ENCODE data around the gene PRSS2. TPM values are rescaled to one million over a fixed set of nuclear protein-coding genes. Genes with fewer than 3 reads are reported as not detected.

The PRSS2 gene
- total and polyA plus RNA-seq, 9 of the 15 experiments (the other 6 are each of a cell fraction or from before 2014, with no cell fraction given): 1.3 to 23.9 (median 3.8) TPM

- ChIA-PET CTCF (ENCODE audit: low intra/inter-chr PET ratio) (no interaction called here), POLR2A (no interaction called here)
- intact Hi-C loops (cut with micrococcal nuclease): no loop called here
- no TSS peak for BruUV-seq (replicated peaks)
- Histone ChIP-seq H2AFZ (ENCODE audit: low read depth, low read length) (no peak overlapping the region), H3K4me3 (no peak overlapping the region), H3K4me1 (replicated peaks in 1 of 2; ENCODE audit: control insufficient read depth in 2 of 2, insufficient read depth in 2 of 2, low read length in 2 of 2) (peaks cover 5 to 10% of the 10 kb centered on the region in 2 experiments; a peak in 4 of 5 replicates), H3K27me3 (ENCODE audit: control insufficient read depth in 2 of 2, insufficient read depth in 2 of 2, low read length in 2 of 2) (peaks cover 9 to 43% of the 10 kb centered on the region in 2 experiments), H4K20me1 (replicated peaks; ENCODE audit: control insufficient read depth, insufficient read depth, low read length) (no peaks in the 10 kb centered on the region), H3K9ac (ENCODE audit: insufficient read depth in 1 of 2, low read depth in 2 of 2, low read length in 2 of 2) (no peak overlapping the region), H3K79me2 (ENCODE audit: control insufficient read depth, insufficient read depth, low read length) (no peaks in the 10 kb centered on the region), H3K9me1 (ENCODE audit: control insufficient read depth, insufficient read depth, low read length) (no peaks in the 10 kb centered on the region), H3K4me2 (ENCODE audit: insufficient read depth, low read length) (no peak overlapping the region), H3K36me3 (ENCODE audit: control insufficient read depth, insufficient read depth, low read length) (no peaks in the 10 kb centered on the region), H3K27ac (ENCODE audit: extremely low read depth, low read depth, low read length) (no peak overlapping the region), H3K9me3 (replicated peaks; ENCODE audit: control insufficient read depth, insufficient read depth, low read depth, low read length) (no peaks in the 10 kb centered on the region)
- ATAC-seq (no peak), DNase-seq (ENCODE audit: extremely low read depth in 1 of 4, low spot score in 3 of 4) (no peak), FAIRE-seq (no peak)
- in situ Hi-C loops (cut with MboI): loop anchor here (25.0 kb wide), 1 partner anchor 158 kb away; no protein-coding TSS in a partner anchor
- TF ChIP-seq ZNF551 (CRISPR knock-in tag; IDR thresholded peaks at IDR 0.05) (no peak), ZNF609 (CRISPR knock-in tag; IDR thresholded peaks at IDR 0.05; ENCODE audit: borderline replicate concordance) (0 out of 2 replicates have a peak, but pooled peaks have one; percentile 11)
- WGBS (ENCODE audit: insufficient coverage, low coverage, missing lambda C conversion rate): 10% methylated on average over 5 of the region's 5 CpGs
Observed at GRCh38 chr7:142795339-142795863, 24.6 kb downstream of the PRSS2 start.

Data from K562 (cell line).